OCI-LY7 (cell line): Measurements from ENCODE around the gene MAVS. TPM values are rescaled to one million over a fixed set of nuclear protein-coding genes. Genes with fewer than 3 reads are reported as not detected.
"Not testable (repeated sequence)": the region's sequence is repeated elsewhere in the genome, so short reads cannot be mapped to it uniquely, and the experiment has no call there.

Experiments
- BruUV-seq: library from RNA; stranded (reverse); fragments of 400-500 nt; replicated peaks from 2 replicates; lab custom pipeline; 2021; lab: Mats Ljungman, UMichigan
- CTCF ChIA-PET: fragments of 300-600 bp; sonication (Branson Sonifier 250); formaldehyde crosslinking; loops from one replicate; lab custom pipeline; 2022; ENCODE audit warnings: antibody characterized with exemption; ENCODE audit not compliant: unreplicated experiment; lab: Charles Lee
- POLR2A ChIA-PET: fragments of 300-600 bp; sonication (Branson Sonifier 250); formaldehyde crosslinking; loops from one replicate; lab custom pipeline; 2022; ENCODE audit warnings: antibody characterized with exemption; lab: Charles Lee
- DNase-seq: peaks from one replicate; pipeline ENCODE4 v3.0.0-alpha.2; 2015; ENCODE audit warnings: low spot score
- H2AFZ ChIP-seq: fragments of 200-600 bp; sonication (generic), shearing (Covaris generic); 2 replicates; pipeline ENCODE4 v1.6.1; 2014; ENCODE audit warnings: mild to moderate bottlenecking, antibody characterized with exemption, low read length, moderate library complexity
- H3K27ac ChIP-seq: fragments of 200-600 bp; sonication (generic); 2 replicates; pipeline ENCODE4 v1.5.1; 2014; ENCODE audit warnings: mixed run types, low read depth, mild to moderate bottlenecking, moderate library complexity, low read length, inconsistent platforms; ENCODE audit not compliant: poor library complexity, severe bottlenecking
- H3K36me3 ChIP-seq: fragments of 200-600 bp; sonication (generic); 2 replicates; pipeline ENCODE4 v1.6.1; 2014; ENCODE audit warnings: mild to moderate bottlenecking, antibody characterized with exemption, low read length, moderate library complexity, mixed read lengths; ENCODE audit not compliant: insufficient read depth
- H3K4me1 ChIP-seq: fragments of 200-600 bp; sonication (generic); 2 replicates; pipeline ENCODE4 v1.5.1; 2014; ENCODE audit warnings: mild to moderate bottlenecking, low read length; ENCODE audit not compliant: insufficient read depth, poor library complexity, severe bottlenecking
- H3K4me2 ChIP-seq: fragments of 200-600 bp; sonication (generic); 2 replicates; pipeline ENCODE4 v1.6.1; 2014; ENCODE audit warnings: mild to moderate bottlenecking, low read length
- H3K4me3 ChIP-seq: fragments of 200-600 bp; sonication (generic); 2 replicates; pipeline ENCODE4 v1.5.1; 2014; ENCODE audit warnings: mild to moderate bottlenecking, low read depth, low read length; ENCODE audit not compliant: poor library complexity, severe bottlenecking
- H3K79me2 ChIP-seq: fragments of 200-600 bp; sonication (generic); 2 replicates; pipeline ENCODE4 v1.6.1; 2016; ENCODE audit warnings: low read depth, mild to moderate bottlenecking, low read length, moderate library complexity, mixed read lengths; ENCODE audit not compliant: insufficient read depth
- H3K9me2 ChIP-seq: fragments of 200-600 bp; sonication (generic); 2 replicates; pipeline ENCODE4 v1.6.1; 2016; ENCODE audit warnings: mild to moderate bottlenecking, low read length, mixed read lengths; ENCODE audit not compliant: insufficient read depth
- H3K9me3 ChIP-seq: fragments of 200-600 bp; sonication (generic); 2 replicates; pipeline ENCODE4 v1.6.1; 2014; ENCODE audit warnings: mild to moderate bottlenecking, mixed run types, low read length, mixed read lengths
- H4K20me1 ChIP-seq: fragments of 200-600 bp; sonication (generic); 2 replicates; pipeline ENCODE4 v1.6.1; 2014; ENCODE audit warnings: mild to moderate bottlenecking, antibody characterized with exemption, low read length, moderate library complexity, mixed read lengths; ENCODE audit not compliant: insufficient read depth
- CTCF ChIP-seq: fragments of 200-600 bp; sonication (generic); conservative IDR thresholded peaks from 2 replicates; pipeline ENCODE4 v1.5.1; 2014; ENCODE audit warnings: mild to moderate bottlenecking, antibody characterized with exemption, low read length, moderate library complexity, mixed read lengths
- EZH2phosphoT487 ChIP-seq: fragments of 200-600 bp; sonication (generic); IDR thresholded peaks from 2 replicates; pipeline ENCODE4 v1.6.1; 2018; ENCODE audit warnings: low read depth, borderline replicate concordance, mild to moderate bottlenecking, mixed run types, antibody characterized with exemption, low read length, moderate library complexity, mixed read lengths
- intact Hi-C: fragments of 100-400 bp; cut with micrococcal nuclease; formaldehyde crosslinking; loops from one replicate; pipeline ENCODE4 v1.10.0; 2022; ENCODE audit not compliant: unreplicated experiment
- total RNA-seq, 2 experiments: library from RNA; depleted of rRNA in 1 of 2; stranded (reverse); fragments of >200 nt in 1 of 2; shearing (Covaris generic) in 1 of 2; gene quantifications; 2 replicates each; pipeline ENCODE4 v1.2.3, GENCODE V29; 2014 to 2022

MAVS gene
- total RNA-seq, 2 experiments from 2014 or later, result 19.8 to 35.5 TPM

DNA sequence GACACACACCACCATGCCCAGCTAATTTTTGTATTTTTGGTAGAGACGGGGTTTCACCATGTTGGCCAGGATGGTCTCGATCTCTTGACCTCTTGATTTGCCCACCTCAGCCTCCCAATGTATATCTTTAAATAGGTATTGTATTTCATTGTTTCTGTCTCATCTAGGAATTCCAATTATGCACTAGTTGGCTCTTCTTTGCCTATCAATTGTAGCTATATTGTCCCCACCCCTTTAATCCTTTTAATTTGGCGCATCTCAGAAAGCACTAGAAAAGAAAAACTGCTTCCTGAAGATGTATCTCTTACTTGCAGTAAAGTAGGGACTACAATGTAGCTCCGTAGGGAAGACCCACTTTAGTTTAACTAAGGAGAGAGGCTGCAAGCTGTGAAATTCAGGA is 10.5 kb upstream of the MAVS start:
- Histone ChIP-seq H3K4me3 (no peak overlapping the region), H3K4me1 (no peaks in the 10 kb centered on the region), H3K9me3 (no peaks in the 10 kb centered on the region), H4K20me1 (no peaks in the 10 kb centered on the region), H3K4me2 (no peak overlapping the region), H3K36me3 (no peaks in the 10 kb centered on the region), H2AFZ (no peak overlapping the region), H3K27ac (no peak overlapping the region), H3K79me2 (no peaks in the 10 kb centered on the region), H3K9me2 (no peaks in the 10 kb centered on the region)
- ChIA-PET POLR2A (interaction anchor here (0.5 to 1.8 kb wide), 2 partner anchors 9 to 59 kb away, joined by 3 to 10 read pairs; no protein-coding TSS in a partner anchor), CTCF (no interaction called here)
- TF ChIP-seq CTCF (no peak), EZH2phosphoT487 (no peak)
- BruUV-seq, result no TSS peak
- no peak for DNase-seq
- intact Hi-C loops, result no loop called here

DNA sequence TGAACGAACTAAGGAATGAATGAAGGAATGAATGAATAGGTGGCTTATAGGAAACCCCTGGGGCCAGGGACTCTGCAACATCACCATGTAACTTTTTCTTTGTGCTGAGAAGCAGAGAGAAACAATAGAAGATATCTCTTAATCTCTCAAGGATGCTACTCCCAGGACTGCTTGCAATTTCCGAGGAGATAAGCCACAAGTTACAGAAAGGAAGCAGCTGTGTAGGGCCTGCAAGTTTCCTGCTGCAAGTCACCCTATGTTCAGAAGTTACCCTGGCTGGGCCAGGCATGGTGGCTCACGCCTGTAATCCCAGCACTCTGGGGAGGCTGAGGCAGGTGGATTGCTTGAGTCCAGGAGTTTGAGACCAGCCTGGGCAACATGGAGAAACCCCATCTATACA is 7.3 kb upstream of the MAVS start:
- no peak overlapping the region for H3K27ac ChIP-seq
- ChIA-PET CTCF (no interaction called here), POLR2A (interaction anchor here (0.6 kb wide), 2 partner anchors 43 to 263 kb away, joined by 4 to 7 read pairs; partner anchors contain the start of gene CDC25B)
- no TSS peak for BruUV-seq
- H3K4me2 ChIP-seq, result no peak overlapping the region
- intact Hi-C loops, result no loop called here
- no peaks in the 10 kb centered on the region for H3K9me2 ChIP-seq
- H3K4me3 ChIP-seq, result no peak overlapping the region
- no peaks in the 10 kb centered on the region for H3K9me3 ChIP-seq
- TF ChIP-seq EZH2phosphoT487 (no peak), CTCF (no peak)
- no peaks in the 10 kb centered on the region for H3K4me1 ChIP-seq
- H4K20me1 ChIP-seq, result no peaks in the 10 kb centered on the region
- H3K36me3 ChIP-seq, result no peaks in the 10 kb centered on the region
- H2AFZ ChIP-seq, result no peak overlapping the region
- no peak for DNase-seq
- H3K79me2 ChIP-seq, result no peaks in the 10 kb centered on the region

- H3K36me3 ChIP-seq, DNase-seq, H3K9me3 ChIP-seq, H3K4me2 ChIP-seq, H3K9me2 ChIP-seq, intact Hi-C loops, CTCF ChIA-PET, H4K20me1 ChIP-seq, H2AFZ ChIP-seq, BruUV-seq, H3K27ac ChIP-seq, H3K4me3 ChIP-seq, H3K79me2 ChIP-seq, H3K4me1 ChIP-seq: not testable (repeated sequence)
- POLR2A ChIA-PET, result interaction anchor here (0.6 kb wide), 1 partner anchor 25 kb away, joined by 4 read pairs; no protein-coding TSS in a partner anchor
These were observed 6.4 kb upstream of the MAVS start for GRCh38 chr20:3840201-3840600.
